Kidney epithelial cell (primary cell): ENCODE results near the gene MICAL3. TPM values are rescaled to one million over a fixed set of nuclear protein-coding genes. Genes with fewer than 3 reads are reported as not detected.
"Not testable (repeated sequence)": the region's sequence is repeated elsewhere in the genome, so short reads cannot be mapped to it uniquely, and the experiment has no call there.

Experiments
- DNase-seq: peaks from one replicate; pipeline ENCODE4 v3.0.0-alpha.2; 2010; ENCODE audit warnings: low read depth
- H3K27me3 ChIP-seq: 2 replicates; pipeline ENCODE4 v1.6.0; 2011; ENCODE audit warnings: low read length; ENCODE audit not compliant: control insufficient read depth, insufficient read depth
- H3K36me3 ChIP-seq: 2 replicates; pipeline ENCODE4 v1.5.1; 2011; ENCODE audit warnings: low read length; ENCODE audit not compliant: control insufficient read depth, insufficient read depth
- H3K4me3 ChIP-seq: 2 replicates; pipeline ENCODE4 v1.5.1; 2011; ENCODE audit warnings: low read depth, mild to moderate bottlenecking, control low read depth, low read length
- CTCF ChIP-seq: IDR thresholded peaks from 2 replicates; pipeline ENCODE4 v1.5.1; 2011; ENCODE audit warnings: mild to moderate bottlenecking, moderate library complexity, low read length, control low read depth, inconsistent platforms; ENCODE audit not compliant: insufficient read depth, poor library complexity, severe bottlenecking
- total RNA-seq: library from RNA; depleted of rRNA; stranded (reverse); fragments of >200 nt; gene quantifications from 2 replicates; pipeline ENCODE4 v1.2.3, GENCODE V29; 2015

MICAL3 gene
- total RNA-seq, 1 donor from 2014 or later = 38.9 TPM

GRCh38 chr22:17770180-17771077, 253.9 kb downstream of the MICAL3 start:
- Histone ChIP-seq H3K36me3 (no peaks in the 10 kb centered on the region), H3K27me3 (no peaks in the 10 kb centered on the region), H3K4me3 (no peak overlapping the region)
- DNase-seq = no peak
- TF ChIP-seq CTCF = no peak

GRCh38 chr22:17769716-17770082, 254.7 kb downstream of the MICAL3 start:
- no peak overlapping the region for H3K4me3 ChIP-seq
- no peak for DNase-seq
- no peak for TF ChIP-seq CTCF
- H3K36me3 ChIP-seq = no peaks in the 10 kb centered on the region
- no peaks in the 10 kb centered on the region for H3K27me3 ChIP-seq

- H3K36me3 ChIP-seq = no peaks in the 10 kb centered on the region
- no peaks in the 10 kb centered on the region for H3K27me3 ChIP-seq
- H3K4me3 ChIP-seq = no peak overlapping the region
- TF ChIP-seq CTCF = no peak
- no peak for DNase-seq
These were observed 255.2 kb downstream of the MICAL3 start for GRCh38 chr22:17769013-17769715.

GRCh38 chr22:17767233-17768065, 256.9 kb downstream of the MICAL3 start:
- H3K36me3 ChIP-seq = no peaks in the 10 kb centered on the region
- no peak for TF ChIP-seq CTCF
- no peaks in the 10 kb centered on the region for H3K27me3 ChIP-seq
- no peak overlapping the region for H3K4me3 ChIP-seq
- DNase-seq = no peak

- not testable (repeated sequence) for H3K4me3 ChIP-seq, DNase-seq, H3K36me3 ChIP-seq, H3K27me3 ChIP-seq
These were observed 259.5 kb downstream of the MICAL3 start for GRCh38 chr22:17764852-17765251.

GRCh38 chr22:17764036-17764435, 260.3 kb downstream of the MICAL3 start:
- Histone ChIP-seq H3K36me3 (no peaks in the 10 kb centered on the region), H3K27me3 (no peaks in the 10 kb centered on the region), H3K4me3 (no peak overlapping the region)
- TF ChIP-seq CTCF = no peak
- DNase-seq = no peak

GRCh38 chr22:17763442-17763841, 260.9 kb downstream of the MICAL3 start:
- not testable (repeated sequence) for H3K4me3 ChIP-seq, H3K36me3 ChIP-seq, DNase-seq, H3K27me3 ChIP-seq
